GM19099 (cell line): ENCODE measurements around the gene MESP1.

Experiments
- POLR2A ChIP-seq: IDR thresholded peaks from 3 replicates; pipeline ENCODE4 v1.6.1; 2011; ENCODE audit warnings: low read depth; ENCODE audit not compliant: insufficient read length; ENCODE audit errors: extremely low read depth

MESP1 gene

GRCh38 chr15:89724621-89725020 lies 26.4 kb downstream of the MESP1 start:
- no peak for TF ChIP-seq POLR2A

GRCh38 chr15:89723031-89723430 lies 28.0 kb downstream of the MESP1 start:
- TF ChIP-seq POLR2A = no peak

- TF ChIP-seq POLR2A = no peak
Observed at GRCh38 chr15:89714775-89715174, 36.3 kb downstream of the MESP1 start.

DNA sequence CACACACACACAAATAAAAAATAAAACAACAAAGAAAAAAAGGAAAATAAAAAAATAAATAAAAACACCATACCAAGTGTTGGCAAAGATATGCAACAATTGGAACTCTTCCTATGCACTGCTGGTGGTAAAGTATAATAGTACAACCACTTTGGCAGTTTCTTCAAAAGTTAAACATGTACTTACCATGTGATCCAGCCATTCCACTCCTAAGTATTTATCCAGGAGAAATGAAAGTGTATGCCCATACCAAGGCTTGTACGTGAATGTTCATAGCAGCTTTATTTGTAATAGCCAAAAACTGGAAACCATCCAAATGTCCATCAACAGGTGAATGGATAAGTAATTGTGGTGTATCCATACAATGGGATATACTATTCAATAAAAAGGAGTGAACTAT lies 43.5 kb downstream of the MESP1 start:
- TF ChIP-seq POLR2A = no peak

DNA sequence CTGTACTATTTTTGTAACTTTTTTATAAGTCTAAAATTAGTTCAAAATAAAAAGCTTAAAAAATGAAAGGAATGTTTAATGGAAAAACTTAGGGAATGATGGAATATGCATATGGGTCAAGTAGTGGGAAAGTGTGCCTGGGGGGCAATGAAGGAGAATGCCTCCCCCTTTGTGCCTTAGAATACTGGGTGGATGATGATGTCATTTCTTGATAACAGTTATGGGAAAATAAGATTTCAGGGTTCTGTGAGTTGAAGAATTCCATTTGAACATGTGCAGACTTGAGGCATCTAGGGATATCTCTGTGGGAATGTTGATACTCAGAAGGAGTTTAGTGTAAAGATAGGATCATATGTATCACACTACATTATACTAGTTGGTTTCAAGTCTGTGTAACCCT lies 46.6 kb downstream of the MESP1 start:
- no peak for TF ChIP-seq POLR2A
